Measurements from ENCODE around the gene RPTOR. TPM values are rescaled to one million over a fixed set of nuclear protein-coding genes. Genes with fewer than 3 reads are reported as not detected.
A peak's percentile ranks its signal among the peaks of the same experiment; 100 is the strongest.

RPTOR gene
- total RNA-seq, 1 donor from 2014 or later: 32.3 TPM

GRCh38 chr17:80908776-80909175 is 364.1 kb downstream of the RPTOR start:
- no peak for DNase-seq (ENCODE audit: low spot score)
- intact Hi-C loops (cut with DNase I): no loop called here

- intact Hi-C loops (cut with DNase I): no loop called here
- no peak for DNase-seq (ENCODE audit: low spot score)
Observed at GRCh38 chr17:80909635-80910034, 365.0 kb downstream of the RPTOR start.

- intact Hi-C loops (cut with DNase I): no loop called here
- no peak for DNase-seq (ENCODE audit: low spot score)
Observed at GRCh38 chr17:80910043-80910442, 365.4 kb downstream of the RPTOR start.

- intact Hi-C loops (cut with DNase I): no loop called here
- DNase-seq (ENCODE audit: low spot score): peak; percentile 46
Observed at GRCh38 chr17:80912476-80912875, 367.8 kb downstream of the RPTOR start.

- intact Hi-C loops (cut with DNase I): no loop called here
Observed at GRCh38 chr17:80913928-80914821, 369.5 kb downstream of the RPTOR start.

GRCh38 chr17:80916246-80916645 is 371.6 kb downstream of the RPTOR start:
- DNase-seq (ENCODE audit: low spot score): peak; percentile 53
- intact Hi-C loops (cut with DNase I): no loop called here

More at GRCh38 chr17:80913928-80914821, 369.5 kb downstream of the RPTOR start:
- peak; percentile 33 for DNase-seq (ENCODE audit: low spot score)

- peak; percentile 61 for DNase-seq (ENCODE audit: low spot score)
- intact Hi-C loops (cut with DNase I): no loop called here
Observed at GRCh38 chr17:80917716-80918560, 373.3 kb downstream of the RPTOR start.

- DNase-seq (ENCODE audit: low spot score): peak; percentile 38
- intact Hi-C loops (cut with DNase I): no loop called here
Observed at GRCh38 chr17:80918731-80919130, 374.1 kb downstream of the RPTOR start.

GRCh38 chr17:80919331-80920311 is 375.0 kb downstream of the RPTOR start:
- DNase-seq (ENCODE audit: low spot score): peak; percentile 73
- intact Hi-C loops (cut with DNase I): no loop called here

GRCh38 chr17:80920441-80920840 is 375.8 kb downstream of the RPTOR start:
- intact Hi-C loops (cut with DNase I): no loop called here
- peak; percentile 60 for DNase-seq (ENCODE audit: low spot score)

- intact Hi-C loops (cut with DNase I): no loop called here
- DNase-seq (ENCODE audit: low spot score): peak; percentile 73
Observed at GRCh38 chr17:80921159-80921558, 376.5 kb downstream of the RPTOR start.

GRCh38 chr17:80921741-80922579 is 377.3 kb downstream of the RPTOR start:
- intact Hi-C loops (cut with DNase I): no loop called here
- DNase-seq (ENCODE audit: low spot score): peak; percentile 62

GRCh38 chr17:80922580-80923160 is 378.0 kb downstream of the RPTOR start:
- peak; percentile 54 for DNase-seq (ENCODE audit: low spot score)
- intact Hi-C loops (cut with DNase I): no loop called here

- peak; percentile 50 for DNase-seq (ENCODE audit: low spot score)
- intact Hi-C loops (cut with DNase I): no loop called here
Observed at GRCh38 chr17:80923211-80924110, 378.8 kb downstream of the RPTOR start.

- intact Hi-C loops (cut with DNase I): no loop called here
- no peak for DNase-seq (ENCODE audit: low spot score)
Observed at GRCh38 chr17:80924111-80924806, 379.6 kb downstream of the RPTOR start.

GRCh38 chr17:80924807-80925610 is 380.4 kb downstream of the RPTOR start:
- DNase-seq (ENCODE audit: low spot score): no peak
- intact Hi-C loops (cut with DNase I): no loop called here

Data from cardiac septum (tissue), 1 donor.